ENCODE measurements around the gene MOB3B.

Gene MOB3B

GRCh38 chr9:27279611-27280010 is 250.0 kb downstream of the MOB3B start:
- DNase-seq (ENCODE audit: low read depth): no peak

DNA sequence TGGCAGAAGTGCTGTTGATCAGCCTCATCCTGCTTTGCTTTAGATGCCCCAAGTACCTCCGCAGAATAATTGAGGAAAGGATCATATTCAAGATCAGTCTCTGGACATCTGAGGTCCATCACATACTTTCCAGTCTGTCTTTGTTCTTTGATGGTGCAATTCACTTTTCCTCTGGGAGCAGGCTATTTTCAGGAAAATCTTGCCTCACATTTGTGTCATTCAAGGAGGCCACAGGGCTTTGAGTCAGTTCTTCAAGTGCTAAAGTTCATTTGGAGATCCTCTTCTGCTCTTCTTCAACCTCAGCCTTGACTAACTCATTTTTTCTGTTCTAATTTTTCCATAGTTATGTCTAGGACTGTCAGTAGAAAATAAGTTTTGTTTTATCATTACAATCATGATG is 251.2 kb downstream of the MOB3B start:
- no peak for DNase-seq (ENCODE audit: low read depth)

- DNase-seq (ENCODE audit: low read depth): no peak
Observed at GRCh38 chr9:27276193-27277030, 253.2 kb downstream of the MOB3B start.
